Mesodermal cell (in vitro differentiated cells): Measurements from ENCODE around the gene TMEM178A.

Experiments used
- H3K27ac ChIP-seq: 2 replicates; pipeline ENCODE4 v1.7.0; 2013; ENCODE audit warnings: mild to moderate bottlenecking, low read depth, low read length, moderate library complexity; ENCODE audit not compliant: severe bottlenecking
- H3K36me3 ChIP-seq: 2 replicates; pipeline ENCODE4 v1.7.1; 2013; ENCODE audit warnings: mild to moderate bottlenecking, low read length, moderate library complexity; ENCODE audit not compliant: control insufficient read depth, insufficient read depth
- H3K4me1 ChIP-seq: one replicate; pipeline ENCODE4 v1.7.1; 2013; ENCODE audit warnings: mild to moderate bottlenecking, low read length; ENCODE audit not compliant: insufficient read depth, control insufficient read depth, poor library complexity, severe bottlenecking
- H3K4me3 ChIP-seq: 2 replicates; pipeline ENCODE4 v1.7.0; 2013; ENCODE audit warnings: low read length, control low read depth, mild to moderate bottlenecking; ENCODE audit not compliant: insufficient read depth, poor library complexity, severe bottlenecking; ENCODE audit errors: extremely low read depth
- H3K9me3 ChIP-seq: 2 replicates; pipeline ENCODE4 v1.7.1; 2013; ENCODE audit warnings: mild to moderate bottlenecking, low read length, moderate library complexity; ENCODE audit not compliant: control insufficient read depth
- WGBS, 2 experiments: methylation state at CpG; one replicate each; pipeline ENCODE4 v1.1.5; 2013; ENCODE audit warnings: missing lambda C conversion rate in 2 of 2; ENCODE audit not compliant: insufficient coverage in 2 of 2; 5-methylcytosine and 5-hydroxymethylcytosine counted together

TMEM178A gene

DNA sequence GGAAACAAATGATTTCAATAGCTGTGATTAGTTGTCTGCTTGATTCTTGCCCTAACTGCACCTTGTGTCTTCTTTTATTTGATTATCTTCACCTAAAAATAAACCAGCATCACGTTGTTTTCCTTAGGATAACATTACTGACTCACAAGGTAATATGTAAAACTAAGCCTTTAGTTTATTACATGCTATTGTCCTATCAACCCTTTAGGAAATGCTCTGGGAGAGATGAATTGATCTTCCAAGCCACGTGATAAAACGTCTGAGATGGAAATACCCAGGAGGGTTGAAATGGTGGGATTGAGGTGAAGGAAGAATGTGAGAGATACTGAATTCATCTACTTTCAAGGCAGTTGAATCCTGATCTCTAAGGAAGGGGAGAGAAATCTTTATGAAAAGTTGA, 34.5 kb upstream of the TMEM178A start:
- Histone ChIP-seq H3K36me3 (no peaks in the 10 kb centered on the region), H3K4me3 (no peak overlapping the region), H3K27ac (peak overlapping the region; percentile 89), H3K9me3 (peaks cover 13% of the 10 kb centered on the region), H3K4me1 (peaks cover 19% of the 10 kb centered on the region)
- WGBS, 2 experiments = 94 to 100% methylated on average over 1 to 2 of the region's 3 CpGs

DNA sequence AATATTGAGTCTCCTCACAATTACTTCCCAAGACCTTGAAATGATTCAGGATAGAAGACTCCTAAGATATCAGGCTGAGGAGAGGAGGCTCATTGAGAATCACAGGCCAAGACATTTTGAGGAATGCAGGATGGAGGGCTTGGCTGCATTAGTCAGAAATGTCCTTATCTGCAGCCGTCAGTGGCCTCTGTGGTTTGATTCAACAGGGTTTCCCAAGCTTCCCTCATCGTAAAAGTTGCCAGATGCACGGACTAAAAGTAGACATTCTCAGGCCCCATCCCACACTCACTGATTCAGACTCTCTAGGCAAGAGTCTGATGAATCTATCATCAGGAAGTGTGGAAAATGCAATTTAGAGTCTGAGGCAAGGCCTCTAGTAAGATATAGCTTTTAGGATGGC, 34.0 kb upstream of the TMEM178A start:
- WGBS, 2 experiments = 20 to 50% methylated on average over 1 of the region's 3 CpGs
- Histone ChIP-seq H3K9me3 (peaks cover 9% of the 10 kb centered on the region), H3K4me1 (peaks cover 14% of the 10 kb centered on the region), H3K4me3 (no peak overlapping the region), H3K36me3 (no peaks in the 10 kb centered on the region), H3K27ac (peak overlapping the region; percentile 89)

DNA sequence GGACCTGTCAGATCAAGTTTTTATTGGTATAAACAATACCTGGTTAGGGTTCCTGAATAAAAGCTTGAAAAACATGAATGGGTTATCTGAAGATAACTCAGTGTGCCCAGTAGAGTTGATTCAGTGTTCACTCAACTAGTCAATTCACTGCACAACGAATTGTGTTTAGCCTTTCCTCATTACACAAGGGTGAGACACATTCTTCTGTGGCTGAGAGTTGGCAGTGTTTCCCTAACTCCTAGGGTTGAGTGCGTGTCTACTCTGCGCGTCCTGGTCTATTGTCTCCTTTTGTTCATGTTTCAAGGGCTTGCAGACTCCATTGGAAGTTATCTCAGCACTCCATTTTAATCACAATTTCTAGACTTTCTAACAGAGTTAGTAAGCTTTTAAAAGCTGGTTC, 32.8 kb upstream of the TMEM178A start:
- 94 to 98% methylated on average over 4 of the region's 4 CpGs for WGBS, 2 experiments
- H3K4me3 ChIP-seq = no peak overlapping the region
- peaks cover 14% of the 10 kb centered on the region for H3K4me1 ChIP-seq
- H3K27ac ChIP-seq = no peak overlapping the region
- peaks cover 5% of the 10 kb centered on the region for H3K9me3 ChIP-seq
- no peaks in the 10 kb centered on the region for H3K36me3 ChIP-seq

DNA sequence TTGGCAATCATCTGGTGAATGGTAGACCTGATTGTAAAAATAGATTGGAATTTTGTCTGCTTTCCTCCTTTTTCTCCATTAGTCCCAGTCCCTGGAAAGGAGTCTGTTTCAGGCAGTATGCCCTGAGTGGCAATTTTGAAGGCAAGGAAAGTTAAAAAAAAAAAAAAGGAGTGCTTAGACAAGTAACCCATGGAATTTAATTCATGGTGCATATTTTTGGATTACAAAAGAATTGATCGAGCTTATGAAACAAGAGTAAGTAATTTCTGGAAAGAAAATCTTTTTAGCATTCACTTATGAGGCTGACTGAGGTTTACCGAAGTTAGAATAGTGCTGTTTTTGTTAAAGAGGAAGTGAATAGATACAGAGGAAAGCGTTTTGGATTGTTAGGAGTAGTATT, 29.4 kb upstream of the TMEM178A start:
- H3K36me3 ChIP-seq = no peaks in the 10 kb centered on the region
- no peaks in the 10 kb centered on the region for H3K9me3 ChIP-seq
- H3K4me1 ChIP-seq = peaks cover 9% of the 10 kb centered on the region
- no peak overlapping the region for H3K27ac ChIP-seq
- 96 to 100% methylated on average over 2 to 3 of the region's 3 CpGs for WGBS, 2 experiments
- H3K4me3 ChIP-seq = no peak overlapping the region

DNA sequence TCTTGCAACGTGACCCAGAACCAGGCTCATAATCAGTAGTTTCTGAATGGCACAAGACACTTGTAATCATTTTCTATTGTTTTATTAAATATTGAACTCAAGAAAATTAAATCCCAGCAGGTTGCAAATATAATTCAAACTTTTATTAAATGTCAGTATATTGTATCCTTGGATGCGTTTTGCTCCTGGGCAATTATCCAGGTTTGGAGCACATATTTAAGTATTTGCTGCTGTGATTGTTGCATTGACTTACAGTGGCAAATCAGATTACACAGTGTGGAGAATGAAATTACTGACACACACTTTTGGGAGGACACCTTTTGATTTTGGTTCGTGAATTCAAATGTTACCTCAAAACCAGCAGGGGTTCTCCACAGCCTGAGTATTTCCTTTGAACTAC, 27.1 kb upstream of the TMEM178A start:
- Histone ChIP-seq H3K4me3 (no peak overlapping the region), H3K36me3 (no peaks in the 10 kb centered on the region), H3K9me3 (no peaks in the 10 kb centered on the region), H3K27ac (no peak overlapping the region), H3K4me1 (peaks cover 7% of the 10 kb centered on the region)
- 90% methylated on average over 2 of the region's 3 CpGs; no CpG with 5 or more reads in 1 of the 2 experiments for WGBS, 2 experiments

DNA sequence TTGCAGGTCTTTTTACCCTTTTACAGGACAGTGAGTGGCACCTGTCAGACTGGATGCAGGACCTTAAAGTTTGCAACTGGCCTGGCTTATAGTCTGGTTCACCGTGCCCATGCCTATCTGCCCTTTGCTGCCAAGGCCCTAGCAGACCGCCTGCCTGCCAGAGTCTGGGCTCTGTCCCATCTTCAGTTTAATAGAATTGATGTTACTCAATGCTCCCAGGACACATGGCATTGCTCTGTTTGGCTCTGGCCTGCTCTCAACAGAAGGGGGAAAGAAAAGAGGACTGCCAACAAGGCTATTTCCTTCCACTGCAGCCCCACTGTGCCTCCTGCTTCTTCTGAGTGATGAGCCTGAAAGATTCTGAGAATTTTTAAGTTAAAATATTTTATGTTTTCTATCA, 25.6 kb upstream of the TMEM178A start:
- Histone ChIP-seq H3K36me3 (no peaks in the 10 kb centered on the region), H3K4me1 (peaks cover 7% of the 10 kb centered on the region), H3K4me3 (no peak overlapping the region), H3K9me3 (no peaks in the 10 kb centered on the region), H3K27ac (no peak overlapping the region)
- 94 to 100% methylated on average over 2 of the region's 2 CpGs for WGBS, 2 experiments

DNA sequence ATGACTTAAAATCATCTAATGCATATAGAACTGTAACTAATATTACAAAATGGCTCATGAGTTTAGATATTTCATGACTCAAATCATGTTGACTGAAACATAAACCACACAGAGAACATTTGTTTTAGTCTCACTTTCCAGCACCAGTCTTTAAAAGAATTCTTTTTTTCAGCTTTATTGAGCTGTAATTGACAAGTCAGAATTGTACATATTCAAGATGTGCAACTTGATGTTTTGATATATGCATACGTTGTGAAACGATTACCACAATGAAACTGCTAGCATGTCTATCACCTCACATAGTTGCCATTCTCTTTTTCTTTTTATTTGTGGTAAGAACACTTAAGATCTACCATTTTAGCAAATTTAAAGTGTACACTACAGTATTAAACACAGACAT, 25.0 kb upstream of the TMEM178A start:
- peaks cover 7% of the 10 kb centered on the region for H3K4me1 ChIP-seq
- H3K9me3 ChIP-seq = no peaks in the 10 kb centered on the region
- H3K4me3 ChIP-seq = no peak overlapping the region
- WGBS, 2 experiments = no CpG with 5 or more reads among the region's 2 CpGs
- H3K36me3 ChIP-seq = no peaks in the 10 kb centered on the region
- H3K27ac ChIP-seq = no peak overlapping the region

DNA sequence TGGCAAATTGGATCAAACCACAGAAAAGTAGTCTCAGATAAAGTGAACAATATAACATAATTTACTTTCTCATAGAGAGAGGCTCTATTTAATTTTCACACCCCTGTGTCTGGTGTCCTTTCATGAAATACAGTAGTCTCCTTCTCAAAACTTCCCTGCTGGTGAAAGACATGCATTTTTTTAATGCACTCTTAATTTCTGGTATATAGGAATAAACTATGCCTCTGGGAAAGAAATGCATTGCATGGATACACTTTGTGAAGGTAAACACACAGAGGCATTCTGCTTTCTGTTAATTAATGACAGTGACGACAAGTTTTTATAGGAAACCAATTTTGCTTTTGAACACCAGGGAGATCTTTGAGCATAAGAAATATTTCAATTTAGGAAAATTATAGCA, 24.1 kb upstream of the TMEM178A start:
- Histone ChIP-seq H3K27ac (no peak overlapping the region), H3K36me3 (no peaks in the 10 kb centered on the region), H3K9me3 (no peaks in the 10 kb centered on the region), H3K4me1 (peaks cover 7% of the 10 kb centered on the region), H3K4me3 (no peak overlapping the region)
- 100% methylated on average over 1 of the region's 1 CpG for WGBS, 2 experiments

DNA sequence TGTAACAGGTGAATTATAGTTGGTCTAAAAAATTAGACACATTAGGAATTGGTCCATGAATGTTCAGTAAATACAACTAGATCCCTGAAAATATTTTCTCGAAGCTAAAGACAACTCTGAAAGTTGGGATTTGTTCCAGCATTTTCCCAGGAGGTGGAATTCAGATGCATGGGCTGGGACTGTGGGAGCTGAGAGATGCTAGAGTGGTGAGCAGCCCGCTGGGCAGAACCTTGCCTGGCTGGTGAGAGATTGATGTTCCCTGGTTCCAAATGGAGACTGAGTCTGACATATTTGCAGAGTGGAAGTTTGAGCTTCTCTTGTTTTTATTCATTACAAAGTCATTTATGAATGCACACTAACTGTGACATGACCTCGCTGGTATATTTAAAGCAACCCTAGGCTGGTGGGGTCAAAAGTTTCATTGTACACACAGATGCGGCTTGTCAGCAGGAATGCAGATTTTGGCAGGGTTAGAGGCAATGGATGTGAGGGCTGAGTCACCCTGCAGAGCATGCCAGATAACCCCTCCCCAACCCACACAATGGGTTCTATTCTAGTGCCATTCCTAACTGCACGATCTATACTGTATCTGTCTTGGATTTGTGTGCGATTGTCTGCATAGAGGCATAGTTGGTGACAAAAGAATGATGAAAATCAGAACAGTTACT, 23.5 kb upstream of the TMEM178A start:
- WGBS, 2 experiments = 77 to 83% methylated on average over 1 to 5 of the region's 6 CpGs
- no peaks in the 10 kb centered on the region for H3K36me3 ChIP-seq
- H3K9me3 ChIP-seq = no peaks in the 10 kb centered on the region
- no peak overlapping the region for H3K4me3 ChIP-seq
- H3K4me1 ChIP-seq = peaks cover 7% of the 10 kb centered on the region
- peak overlapping the region; percentile 55 for H3K27ac ChIP-seq

DNA sequence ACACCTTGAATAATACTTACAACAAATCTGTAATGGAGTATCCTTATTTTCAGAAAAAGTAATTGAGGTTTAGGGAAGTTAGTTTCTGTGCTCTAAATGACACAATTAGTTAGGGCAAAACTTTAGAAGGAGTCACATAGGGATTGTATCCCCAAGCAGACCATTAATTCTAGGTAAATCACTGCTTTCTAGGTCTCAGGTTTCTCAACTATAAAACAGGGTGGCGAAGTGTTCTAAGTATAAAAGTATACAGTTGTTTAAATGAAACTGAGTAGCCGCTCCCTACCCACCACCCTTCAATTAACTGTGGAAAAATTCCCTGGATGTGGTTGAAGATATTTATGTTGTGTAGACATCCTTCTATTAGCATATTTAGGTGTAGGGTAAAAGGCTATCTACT, 19.9 kb upstream of the TMEM178A start:
- no CpG with 5 or more reads among the region's 2 CpGs for WGBS, 2 experiments
- no peaks in the 10 kb centered on the region for H3K9me3 ChIP-seq
- no peak overlapping the region for H3K27ac ChIP-seq
- no peak overlapping the region for H3K4me3 ChIP-seq
- no peaks in the 10 kb centered on the region for H3K36me3 ChIP-seq
- H3K4me1 ChIP-seq = peaks cover 7% of the 10 kb centered on the region

DNA sequence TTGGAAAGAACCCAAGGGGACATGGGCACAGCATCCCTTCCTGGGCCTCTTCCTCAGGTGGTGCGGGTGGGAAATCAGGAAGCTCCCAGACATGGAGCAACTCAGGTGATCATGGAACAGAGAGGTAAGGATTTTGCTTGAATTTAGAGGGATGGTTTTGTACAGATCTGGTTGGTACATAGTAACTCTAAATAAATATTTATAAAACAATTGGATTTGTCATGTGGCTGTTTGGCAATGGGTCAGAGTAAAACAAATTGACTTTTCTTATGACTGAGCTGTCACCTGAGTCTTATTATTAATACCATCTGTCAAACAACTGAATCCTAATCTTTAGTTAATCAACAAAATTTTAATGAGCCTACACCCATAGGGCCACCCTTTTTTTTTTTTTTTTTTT, 19.4 kb upstream of the TMEM178A start:
- Histone ChIP-seq H3K9me3 (no peaks in the 10 kb centered on the region), H3K36me3 (no peaks in the 10 kb centered on the region), H3K27ac (no peak overlapping the region), H3K4me3 (no peak overlapping the region), H3K4me1 (peaks cover 7% of the 10 kb centered on the region)
- WGBS, 2 experiments = 83% methylated on average over 1 of the region's 1 CpG; no CpG with 5 or more reads in 1 of the 2 experiments
